Endothelial cell (in vitro differentiated cells): Measurements from ENCODE around the gene SVIL. TPM values are rescaled to one million over a fixed set of nuclear protein-coding genes. Genes with fewer than 3 reads are reported as not detected.
A peak's percentile ranks its signal among the peaks of the same experiment; 100 is the strongest.

Experiments used
- DNase-seq: peaks from one replicate; pipeline ENCODE4 v3.0.0; 2021; ENCODE audit warnings: low spot score
- H3K27ac Mint-ChIP-seq: one replicate; pipeline ENCODE4 v1.8.0; 2021; ENCODE audit warnings: mixed read lengths, inconsistent platforms; ENCODE audit not compliant: unreplicated experiment
- H3K27me3 Mint-ChIP-seq: one replicate; pipeline ENCODE4 v1.8.0; 2021; ENCODE audit warnings: mild to moderate bottlenecking, moderate library complexity, mixed read lengths, inconsistent platforms; ENCODE audit not compliant: unreplicated experiment
- H3K36me3 Mint-ChIP-seq: one replicate; pipeline ENCODE4 v1.8.0; 2021; ENCODE audit warnings: mild to moderate bottlenecking, low read depth, mixed read lengths, inconsistent platforms; ENCODE audit not compliant: unreplicated experiment
- H3K4me1 Mint-ChIP-seq: one replicate; pipeline ENCODE4 v1.8.0; 2021; ENCODE audit warnings: mild to moderate bottlenecking, mixed read lengths, inconsistent platforms; ENCODE audit not compliant: unreplicated experiment
- H3K4me3 Mint-ChIP-seq: one replicate; pipeline ENCODE4 v1.8.0; 2021; ENCODE audit warnings: mild to moderate bottlenecking, mixed read lengths, inconsistent platforms; ENCODE audit not compliant: unreplicated experiment
- H3K9me3 Mint-ChIP-seq: one replicate; pipeline ENCODE4 v1.8.0; 2021; ENCODE audit warnings: mixed read lengths, inconsistent platforms; ENCODE audit not compliant: unreplicated experiment
- total RNA-seq: library from RNA; stranded (reverse); fragmentation: NEBNext Ultra II Directional; extraction: Animal tissue kit (Norgen Biotek cat#: 25700); gene quantifications from one replicate; pipeline ENCODE4 v1.2.1, GENCODE V29; 2021; ENCODE audit not compliant: unreplicated experiment
- TF ChIP-seq, protein P1 (sequence below): fragments of 200-600 bp; sonication (generic); IDR thresholded peaks from one replicate; pipeline ENCODE4 v1.5.0; 2021; ENCODE audit warnings: antibody characterized with exemption; ENCODE audit not compliant: unreplicated experiment

The SVIL gene
- total RNA-seq, 1 donor from 2014 or later: 125 TPM

DNA sequence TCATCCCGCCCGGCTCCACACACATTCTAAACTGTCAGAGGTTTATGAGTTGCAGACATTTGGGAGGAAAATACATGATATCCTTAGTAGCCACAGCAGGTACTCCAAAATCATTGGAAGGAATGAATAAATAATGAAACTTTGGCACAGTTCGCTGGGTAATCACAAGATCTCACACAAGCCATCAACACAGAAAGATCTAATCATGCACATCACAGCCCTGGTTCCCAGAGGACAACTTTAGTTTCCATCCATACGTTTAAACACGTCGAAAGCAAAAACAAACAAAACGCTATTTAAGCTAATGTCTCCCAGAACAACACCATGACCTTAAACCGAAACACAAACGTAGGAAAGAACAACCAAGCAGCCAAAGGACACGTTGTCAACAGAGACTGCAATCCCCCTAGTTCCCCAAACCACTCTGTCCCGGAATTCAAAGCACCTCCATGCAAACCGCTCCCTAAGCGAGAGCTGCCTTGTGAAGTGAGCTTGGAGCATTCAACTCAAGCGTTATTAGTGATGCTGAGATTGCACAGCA is 12.3 kb downstream of the SVIL start:
- H3K36me3 Mint-ChIP-seq: peaks cover 12% of the 10 kb centered on the region
- TF ChIP-seq, protein P1, sequence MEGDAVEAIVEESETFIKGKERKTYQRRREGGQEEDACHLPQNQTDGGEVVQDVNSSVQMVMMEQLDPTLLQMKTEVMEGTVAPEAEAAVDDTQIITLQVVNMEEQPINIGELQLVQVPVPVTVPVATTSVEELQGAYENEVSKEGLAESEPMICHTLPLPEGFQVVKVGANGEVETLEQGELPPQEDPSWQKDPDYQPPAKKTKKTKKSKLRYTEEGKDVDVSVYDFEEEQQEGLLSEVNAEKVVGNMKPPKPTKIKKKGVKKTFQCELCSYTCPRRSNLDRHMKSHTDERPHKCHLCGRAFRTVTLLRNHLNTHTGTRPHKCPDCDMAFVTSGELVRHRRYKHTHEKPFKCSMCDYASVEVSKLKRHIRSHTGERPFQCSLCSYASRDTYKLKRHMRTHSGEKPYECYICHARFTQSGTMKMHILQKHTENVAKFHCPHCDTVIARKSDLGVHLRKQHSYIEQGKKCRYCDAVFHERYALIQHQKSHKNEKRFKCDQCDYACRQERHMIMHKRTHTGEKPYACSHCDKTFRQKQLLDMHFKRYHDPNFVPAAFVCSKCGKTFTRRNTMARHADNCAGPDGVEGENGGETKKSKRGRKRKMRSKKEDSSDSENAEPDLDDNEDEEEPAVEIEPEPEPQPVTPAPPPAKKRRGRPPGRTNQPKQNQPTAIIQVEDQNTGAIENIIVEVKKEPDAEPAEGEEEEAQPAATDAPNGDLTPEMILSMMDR: no peak
- no peak for DNase-seq
- H3K4me1 Mint-ChIP-seq: peaks cover 14% of the 10 kb centered on the region
- H3K9me3 Mint-ChIP-seq: no peaks in the 10 kb centered on the region
- no peak overlapping the region for H3K4me3 Mint-ChIP-seq
- H3K27ac Mint-ChIP-seq: peak overlapping the region; percentile 57
- H3K27me3 Mint-ChIP-seq: peaks cover 4% of the 10 kb centered on the region

DNA sequence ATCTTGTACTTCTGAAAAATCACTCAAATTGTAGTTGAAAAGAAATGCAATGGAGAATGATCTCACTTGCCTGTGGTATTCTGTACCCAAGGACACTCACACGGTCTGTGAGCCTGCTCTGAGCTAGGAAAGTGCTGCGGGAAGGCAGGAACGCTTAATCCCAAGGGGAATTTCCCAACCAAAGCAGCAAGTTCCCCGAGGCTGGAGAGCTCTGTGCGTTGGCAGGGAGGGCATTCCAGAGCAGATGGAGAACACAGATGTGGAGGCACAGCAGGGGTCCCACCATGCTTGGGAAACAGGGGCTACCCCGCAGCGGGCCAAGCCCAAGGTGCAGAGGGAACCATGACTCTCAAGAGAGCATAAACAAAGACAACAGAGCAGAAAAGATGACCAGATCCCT is 13.6 kb downstream of the SVIL start:
- no peak overlapping the region for H3K4me3 Mint-ChIP-seq
- H3K36me3 Mint-ChIP-seq: peaks cover 15% of the 10 kb centered on the region

DNA sequence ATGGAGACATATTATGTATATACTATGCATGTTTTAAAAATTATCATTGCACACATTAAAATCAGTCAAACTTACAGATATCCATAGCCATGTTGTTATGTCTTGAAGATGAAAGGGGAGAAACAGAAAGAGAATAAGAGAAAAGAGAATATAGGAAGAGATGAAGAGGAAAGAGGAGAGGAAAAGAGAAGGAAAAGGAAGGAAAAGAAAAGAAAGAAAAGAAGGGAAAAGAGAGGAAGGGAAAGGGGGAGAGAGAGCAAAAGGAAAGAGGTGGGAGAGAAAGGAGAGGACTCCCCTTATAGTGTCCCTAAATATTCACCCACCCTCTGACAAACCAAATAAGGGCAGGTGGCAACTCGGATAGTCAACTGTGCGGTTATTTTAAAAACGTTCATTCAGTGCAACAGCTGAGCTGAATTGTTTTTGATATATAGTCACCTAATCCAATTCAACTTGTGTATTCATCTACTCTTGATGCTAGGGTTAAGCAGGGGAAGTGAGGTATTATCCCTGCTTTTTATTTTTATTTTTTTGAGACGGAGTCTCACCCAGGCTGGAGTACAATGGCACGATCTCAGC is 14.6 kb downstream of the SVIL start:
- Mint-ChIP-seq H3K4me3 (no peak overlapping the region), H3K36me3 (peaks cover 11% of the 10 kb centered on the region), H3K27ac (no peak overlapping the region), H3K9me3 (no peaks in the 10 kb centered on the region), H3K27me3 (peaks cover 7% of the 10 kb centered on the region), H3K4me1 (peaks cover 15% of the 10 kb centered on the region)
- TF ChIP-seq, protein P1: no peak
- no peak for DNase-seq

More for the DNA sequence above, 13.6 kb downstream of the SVIL start:
- no peak overlapping the region for H3K27ac Mint-ChIP-seq
- H3K27me3 Mint-ChIP-seq: peaks cover 7% of the 10 kb centered on the region
- H3K9me3 Mint-ChIP-seq: no peaks in the 10 kb centered on the region
- no peak for DNase-seq
- peaks cover 15% of the 10 kb centered on the region for H3K4me1 Mint-ChIP-seq
- TF ChIP-seq, protein P1: no peak

DNA sequence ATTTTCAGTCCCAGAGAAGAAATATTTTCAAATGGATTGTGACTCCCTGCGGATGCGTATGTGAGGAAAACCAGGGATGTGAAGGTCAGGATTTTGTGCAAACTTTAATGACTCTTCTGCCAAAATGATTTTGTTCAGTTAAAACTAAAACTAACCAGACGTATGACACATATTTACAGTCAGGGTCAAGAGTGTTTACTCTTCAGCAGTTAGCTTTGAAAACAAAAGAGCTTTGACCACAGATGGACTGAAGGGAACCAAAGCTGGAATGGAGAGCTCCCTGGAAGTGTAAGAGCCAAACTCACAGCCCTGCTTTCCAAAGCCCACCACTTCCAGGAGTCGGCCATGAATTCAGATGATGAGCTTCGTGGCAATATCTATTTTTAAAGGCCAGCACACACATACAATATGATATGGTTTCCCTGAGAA is 15.5 kb downstream of the SVIL start:
- no peak for DNase-seq
- Mint-ChIP-seq H3K4me1 (peaks cover 15% of the 10 kb centered on the region), H3K36me3 (peaks cover 3% of the 10 kb centered on the region), H3K4me3 (no peak overlapping the region), H3K9me3 (no peaks in the 10 kb centered on the region), H3K27me3 (peaks cover 7% of the 10 kb centered on the region), H3K27ac (no peak overlapping the region)
- TF ChIP-seq, protein P1: no peak
